NCI-H446 (cell line): ENCODE data around the gene TCF7L2.
A peak's percentile ranks its signal among the peaks of the same experiment; 100 is the strongest.
"Not testable (repeated sequence)": the region's sequence is repeated elsewhere in the genome, so short reads cannot be mapped to it uniquely, and the experiment has no call there.

ENCODE experiments used
- DNase-seq, 2 experiments: peaks; one replicate each; lab custom pipeline; 2025; lab: John Stamatoyannopoulos, UW

TCF7L2 gene

GRCh38 chr10:113095419-113096127, 145.5 kb downstream of the TCF7L2 start:
- no peak for DNase-seq

GRCh38 chr10:113096128-113096996, 146.3 kb downstream of the TCF7L2 start:
- DNase-seq = no peak

GRCh38 chr10:113097036-113097435, 147.0 kb downstream of the TCF7L2 start:
- DNase-seq = no peak

GRCh38 chr10:113099431-113100183, 149.6 kb downstream of the TCF7L2 start:
- no peak for DNase-seq

- DNase-seq = no peak
These were observed 150.2 kb downstream of the TCF7L2 start for GRCh38 chr10:113100281-113100680.

GRCh38 chr10:113103131-113103840, 153.2 kb downstream of the TCF7L2 start:
- DNase-seq = no peak

- DNase-seq = peak in 1 of 2 experiments; percentile 2
These were observed 154.0 kb downstream of the TCF7L2 start for GRCh38 chr10:113104047-113104446.

GRCh38 chr10:113108194-113108835, 158.3 kb downstream of the TCF7L2 start:
- DNase-seq = no peak

GRCh38 chr10:113108948-113109347, 158.9 kb downstream of the TCF7L2 start:
- no peak for DNase-seq

- DNase-seq = not testable (repeated sequence)
These were observed 159.4 kb downstream of the TCF7L2 start for GRCh38 chr10:113109482-113109881.

- no peak for DNase-seq
These were observed 161.2 kb downstream of the TCF7L2 start for GRCh38 chr10:113111260-113111659.

GRCh38 chr10:113111900-113112853, 162.1 kb downstream of the TCF7L2 start:
- peak; percentile 13 to 72 for DNase-seq

GRCh38 chr10:113113241-113113640, 163.2 kb downstream of the TCF7L2 start:
- no peak for DNase-seq

GRCh38 chr10:113113918-113114317, 163.9 kb downstream of the TCF7L2 start:
- DNase-seq = no peak

GRCh38 chr10:113115556-113115955, 165.5 kb downstream of the TCF7L2 start:
- DNase-seq = no peak

- no peak for DNase-seq
These were observed 168.8 kb downstream of the TCF7L2 start for GRCh38 chr10:113118882-113119281.

GRCh38 chr10:113119801-113120200, 169.8 kb downstream of the TCF7L2 start:
- DNase-seq = no peak

- DNase-seq = no peak
These were observed 171.1 kb downstream of the TCF7L2 start for GRCh38 chr10:113121153-113121552.

- DNase-seq = no peak
These were observed 172.9 kb downstream of the TCF7L2 start for GRCh38 chr10:113122947-113123346.

GRCh38 chr10:113124724-113125123, 174.7 kb downstream of the TCF7L2 start:
- DNase-seq = no peak
